Uterus (tissue), 2 donors: ENCODE data around the gene ZNF205.
A peak's percentile ranks its signal among the peaks of the same experiment; 100 is the strongest.

Source experiments
- CTCF ChIP-seq, 4 experiments: fragments of 200-600 bp in 2 of 4; fragments of 450-650 bp in 2 of 4; sonication (generic) in 2 of 4; IDR thresholded peaks; one replicate each; pipeline ENCODE4 v1.5.1; 2016 to 2019; ENCODE audit warnings: antibody characterized with exemption in 4 of 4, mild to moderate bottlenecking in 2 of 4, moderate library complexity in 1 of 4
- POLR2A ChIP-seq, 2 donors: fragments of 450-650 bp; IDR thresholded peaks; one replicate each; pipeline ENCODE4 v1.6.1; 2016; ENCODE audit warnings: antibody characterized with exemption in 2 of 2, mild to moderate bottlenecking in 1 of 2, moderate library complexity in 1 of 2

- TF ChIP-seq CTCF (IDR thresholded peaks at IDR 0.05): peak in 1 of 4 experiments; percentile 10
- no peak for TF ChIP-seq POLR2A (IDR thresholded peaks at IDR 0.05)
Observed at GRCh38 chr16:3112058-3112880, at the start of gene ZNF205.
